ENCODE results near the gene CD151.

Gene CD151

GRCh38 chr11:804599-804964, 28.2 kb upstream of the CD151 start:
- peak overlapping the region; percentile 84 for H3K27ac ChIP-seq
- TF ChIP-seq ZFX (IDR thresholded peaks at IDR 0.05) (no peak), CTCF (conservative IDR thresholded peaks at IDR 0.05) (no peak)

- TF ChIP-seq ZFX (IDR thresholded peaks at IDR 0.05): no peak
- no peak; the same call in 1 of the 2 replicates for TF ChIP-seq CTCF (conservative IDR thresholded peaks at IDR 0.05)
- H3K27ac ChIP-seq: peak overlapping the region; percentile 96
These were observed 24.1 kb upstream of the CD151 start for GRCh38 chr11:808427-809286.

- peak within 1 kb of the TSS; percentile 96 for H3K27ac ChIP-seq
- TF ChIP-seq ZFX (IDR thresholded peaks at IDR 0.05) (peak; percentile 99), CTCF (conservative IDR thresholded peaks at IDR 0.05) (no peak)
These were observed 23.3 kb upstream of the CD151 start, which contains the start of gene RPLP2 for GRCh38 chr11:809287-810039. RPLP2 (plus strand) TSS chr11:809967; CDS start chr11:810235, 268 bp downstream.

GRCh38 chr11:810040-810567, 22.6 kb upstream of the CD151 start:
- peak overlapping the region; percentile 96 for H3K27ac ChIP-seq
- TF ChIP-seq CTCF (conservative IDR thresholded peaks at IDR 0.05) (no peak), ZFX (IDR thresholded peaks at IDR 0.05) (peak; percentile 49; the same call in 1 of the 2 replicates)

- H3K27ac ChIP-seq: peak overlapping the region; percentile 96
- TF ChIP-seq CTCF (conservative IDR thresholded peaks at IDR 0.05): no peak
- TF ChIP-seq ZFX (IDR thresholded peaks at IDR 0.05): no peak
These were observed 21.1 kb upstream of the CD151 start for GRCh38 chr11:811446-812245.

GRCh38 chr11:812390-812789, 20.4 kb upstream of the CD151 start:
- no peak for TF ChIP-seq ZFX (IDR thresholded peaks at IDR 0.05)
- no peak for TF ChIP-seq CTCF (conservative IDR thresholded peaks at IDR 0.05)
- peak overlapping the region; percentile 96 for H3K27ac ChIP-seq
